NT2/D1 (cell line): Measurements from ENCODE around the gene SLX4IP.
"Not testable (repeated sequence)": the region's sequence is repeated elsewhere in the genome, so short reads cannot be mapped to it uniquely, and the experiment has no call there.

Experiments
- DNase-seq: peaks from one replicate; pipeline ENCODE4 v3.0.0-alpha.2; 2011; ENCODE audit warnings: low read depth, low spot score
- H3K27me3 ChIP-seq: 2 replicates; pipeline ENCODE4 v1.6.0; 2011; ENCODE audit warnings: mild to moderate bottlenecking; ENCODE audit not compliant: insufficient read length, insufficient read depth
- H3K36me3 ChIP-seq: 2 replicates; pipeline ENCODE4 v1.6.1; 2011; ENCODE audit warnings: mild to moderate bottlenecking, low read length, mixed read lengths; ENCODE audit not compliant: insufficient read depth, insufficient read length
- H3K4me1 ChIP-seq: 2 replicates; pipeline ENCODE4 v1.5.1; 2011; ENCODE audit not compliant: insufficient read depth, insufficient read length
- H3K4me3 ChIP-seq: 2 replicates; pipeline ENCODE4 v1.5.1; 2011; ENCODE audit warnings: low read depth; ENCODE audit not compliant: insufficient read length
- H3K9ac ChIP-seq: 2 replicates; pipeline ENCODE4 v1.6.0; 2011; ENCODE audit warnings: low read depth; ENCODE audit not compliant: insufficient read length
- H3K9me3 ChIP-seq: 2 replicates; pipeline ENCODE4 v1.5.1; 2011; ENCODE audit warnings: mild to moderate bottlenecking, low read length; ENCODE audit not compliant: insufficient read depth
- SUZ12 ChIP-seq: IDR thresholded peaks from 2 replicates; pipeline ENCODE4 v1.6.1; 2011; ENCODE audit not compliant: insufficient read length, insufficient read depth; ENCODE audit errors: extremely low read depth
- YY1 ChIP-seq: IDR thresholded peaks from 2 replicates; pipeline ENCODE4 v1.6.1; 2011; ENCODE audit not compliant: insufficient read length, insufficient read depth
- ZNF274 ChIP-seq: IDR thresholded peaks from 2 replicates; pipeline ENCODE4 v1.6.1; 2011; ENCODE audit warnings: mild to moderate bottlenecking, low read depth, low read length

The SLX4IP gene

GRCh38 chr20:10611357-10611756 lies 176.3 kb downstream of the SLX4IP start:
- TF ChIP-seq ZNF274 (no peak), YY1 (no peak), SUZ12 (no peak)
- Histone ChIP-seq H3K36me3 (peaks cover 2% of the 10 kb centered on the region), H3K9me3 (no peaks in the 10 kb centered on the region), H3K4me1 (no peaks in the 10 kb centered on the region), H3K9ac (no peak overlapping the region), H3K27me3 (no peaks in the 10 kb centered on the region), H3K4me3 (no peak overlapping the region)
- no peak for DNase-seq

GRCh38 chr20:10613426-10613825 lies 178.3 kb downstream of the SLX4IP start:
- not testable (repeated sequence) for H3K4me3 ChIP-seq, H3K9ac ChIP-seq, H3K9me3 ChIP-seq, H3K36me3 ChIP-seq, H3K4me1 ChIP-seq, H3K27me3 ChIP-seq, DNase-seq

DNA sequence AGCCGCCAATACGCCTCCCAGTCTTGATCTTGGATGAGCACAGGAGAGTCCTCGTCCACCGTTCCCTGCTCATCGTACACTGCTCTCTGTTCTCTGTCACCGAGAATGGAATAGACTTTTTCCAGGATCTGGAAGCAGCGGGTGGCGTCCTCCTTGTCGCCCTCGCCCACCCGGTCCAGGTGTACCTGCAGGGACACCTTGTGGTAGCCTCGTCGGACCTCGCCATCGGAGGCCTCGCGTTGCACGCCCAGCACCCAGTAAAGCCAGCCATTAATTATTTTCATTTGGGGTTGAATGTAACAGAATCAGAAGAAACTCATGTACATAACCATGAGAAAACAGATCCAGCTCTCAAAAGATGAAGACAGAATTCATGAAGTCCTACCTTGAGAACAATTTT lies 178.8 kb downstream of the SLX4IP start:
- Histone ChIP-seq H3K9ac (no peak overlapping the region), H3K9me3 (no peaks in the 10 kb centered on the region; the same call in 1 of the 2 replicates), H3K36me3 (peaks cover 2% of the 10 kb centered on the region), H3K4me3 (no peak overlapping the region), H3K27me3 (no peaks in the 10 kb centered on the region), H3K4me1 (no peaks in the 10 kb centered on the region)
- TF ChIP-seq ZNF274, result no peak
- no peak for TF ChIP-seq SUZ12
- no peak for TF ChIP-seq YY1
- no peak for DNase-seq

DNA sequence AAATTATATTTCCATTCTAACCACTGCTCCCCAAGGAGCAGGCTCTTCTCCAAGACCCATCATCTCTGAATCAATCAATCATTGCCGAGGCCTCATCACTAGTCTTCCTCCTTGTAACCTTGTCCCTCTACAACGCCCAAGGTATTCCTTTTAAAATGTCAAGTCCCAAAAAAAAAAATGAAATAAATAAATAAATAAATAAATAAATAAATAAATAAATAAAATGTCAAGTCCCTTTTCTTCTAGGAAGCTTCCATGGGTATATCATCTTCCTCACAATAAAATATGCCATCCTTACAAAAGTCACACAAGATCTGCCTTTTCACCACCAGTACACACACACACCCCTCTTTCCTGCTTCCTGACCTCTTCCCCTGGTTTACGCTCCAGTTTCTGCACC lies 181.1 kb downstream of the SLX4IP start:
- Histone ChIP-seq H3K27me3 (no peaks in the 10 kb centered on the region), H3K9ac (no peak overlapping the region), H3K9me3 (no peaks in the 10 kb centered on the region; the same call in 1 of the 2 replicates), H3K36me3 (no peaks in the 10 kb centered on the region), H3K4me1 (peaks cover 5% of the 10 kb centered on the region), H3K4me3 (no peak overlapping the region)
- TF ChIP-seq YY1, result no peak
- TF ChIP-seq ZNF274, result no peak
- TF ChIP-seq SUZ12, result no peak
- no peak for DNase-seq

DNA sequence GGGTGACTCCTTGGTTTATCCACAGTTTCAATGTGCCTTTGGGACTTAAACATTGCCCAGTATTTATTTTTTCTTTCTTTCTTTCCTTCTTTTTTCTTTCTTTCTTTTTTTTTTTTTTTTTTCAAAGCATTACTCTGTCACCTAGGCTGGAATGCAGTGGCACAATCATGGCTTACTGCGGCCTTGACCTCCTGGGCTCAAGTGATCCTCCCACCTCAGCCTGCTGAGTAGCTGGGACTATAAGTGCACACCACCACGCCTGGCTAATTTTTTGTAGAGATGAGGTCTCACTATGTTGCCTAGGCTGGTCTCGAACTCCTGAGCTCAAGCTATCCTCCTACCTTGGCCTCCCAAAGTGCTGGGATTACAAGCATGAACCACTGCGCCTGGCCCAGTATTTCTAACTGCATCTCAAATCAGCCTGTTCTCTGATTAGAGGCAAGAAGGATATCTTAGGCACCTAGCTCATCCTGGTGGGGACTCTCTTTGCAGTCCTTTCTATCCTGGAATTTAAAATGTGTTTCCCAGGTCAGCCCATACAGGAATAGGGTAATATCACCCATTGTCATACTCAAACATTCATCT lies 182.5 kb downstream of the SLX4IP start:
- H3K4me3 ChIP-seq, H3K4me1 ChIP-seq: not testable (repeated sequence)

DNA sequence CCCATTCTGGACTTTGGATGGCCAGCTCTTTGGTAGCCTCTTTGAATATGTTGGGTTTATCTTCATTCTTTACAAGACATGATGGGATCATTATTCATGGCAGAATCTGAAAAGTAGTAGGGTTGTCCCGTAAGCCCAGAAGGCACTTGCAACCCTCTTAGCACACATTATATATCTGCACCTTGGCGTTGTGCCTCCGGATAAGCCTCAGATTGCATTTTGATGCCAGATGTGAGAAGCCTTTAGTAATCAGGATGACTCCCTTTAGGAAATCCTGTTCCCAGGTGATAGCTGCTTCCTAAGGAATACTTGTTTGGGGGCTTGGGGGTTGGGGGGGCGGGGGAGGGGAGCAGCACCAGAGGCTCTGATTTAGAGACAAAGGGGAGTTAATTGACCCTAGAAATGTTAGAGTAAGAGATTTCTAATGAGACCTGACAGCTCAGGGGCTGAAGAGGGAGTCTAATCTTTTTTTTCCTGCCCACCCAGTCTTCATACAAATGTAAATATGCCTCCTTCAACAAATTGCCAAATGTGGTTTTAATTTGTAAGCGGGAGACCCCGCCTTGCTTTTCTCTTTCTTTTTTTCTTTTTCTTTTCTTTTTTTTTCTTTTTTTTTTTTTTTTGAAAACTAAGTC lies 183.6 kb downstream of the SLX4IP start:
- Histone ChIP-seq H3K4me3 (no peak overlapping the region), H3K9me3 (no peaks in the 10 kb centered on the region; the same call in 1 of the 2 replicates), H3K27me3 (no peaks in the 10 kb centered on the region), H3K36me3 (peaks cover 3% of the 10 kb centered on the region), H3K9ac (no peak overlapping the region), H3K4me1 (peaks cover 5% of the 10 kb centered on the region)
- TF ChIP-seq SUZ12, result no peak
- no peak for TF ChIP-seq YY1
- TF ChIP-seq ZNF274, result no peak
- no peak for DNase-seq

More for the DNA sequence above, 182.5 kb downstream of the SLX4IP start:
- not testable (repeated sequence) for H3K9me3 ChIP-seq, DNase-seq, H3K27me3 ChIP-seq, H3K36me3 ChIP-seq, H3K9ac ChIP-seq

- Histone ChIP-seq H3K36me3 (peaks cover 5% of the 10 kb centered on the region), H3K9me3 (no peaks in the 10 kb centered on the region; the same call in 1 of the 2 replicates), H3K4me3 (no peak overlapping the region), H3K9ac (no peak overlapping the region), H3K27me3 (no peaks in the 10 kb centered on the region), H3K4me1 (peaks cover 5% of the 10 kb centered on the region)
- TF ChIP-seq ZNF274, result no peak
- TF ChIP-seq YY1, result no peak
- DNase-seq, result no peak
Observed at GRCh38 chr20:10619427-10619826, 184.3 kb downstream of the SLX4IP start.

GRCh38 chr20:10621149-10621548 lies 186.0 kb downstream of the SLX4IP start:
- Histone ChIP-seq H3K9me3 (no peaks in the 10 kb centered on the region; the same call in 1 of the 2 replicates), H3K4me1 (peaks cover 5% of the 10 kb centered on the region), H3K4me3 (no peak overlapping the region), H3K9ac (no peak overlapping the region), H3K27me3 (no peaks in the 10 kb centered on the region), H3K36me3 (peaks cover 5% of the 10 kb centered on the region)
- TF ChIP-seq SUZ12, result no peak
- no peak for TF ChIP-seq YY1
- TF ChIP-seq ZNF274, result no peak
- no peak for DNase-seq
